CD4-positive, alpha-beta T cell treated with Interferon gamma for 1 hour (primary cell): ENCODE results near the gene IFITM1.
"Not testable (repeated sequence)": the region's sequence is repeated elsewhere in the genome, so short reads cannot be mapped to it uniquely, and the experiment has no call there.

Source experiments
- DNase-seq: peaks from one replicate; pipeline ENCODE4 v3.0.0-alpha.2; 2020

IFITM1 gene

DNA sequence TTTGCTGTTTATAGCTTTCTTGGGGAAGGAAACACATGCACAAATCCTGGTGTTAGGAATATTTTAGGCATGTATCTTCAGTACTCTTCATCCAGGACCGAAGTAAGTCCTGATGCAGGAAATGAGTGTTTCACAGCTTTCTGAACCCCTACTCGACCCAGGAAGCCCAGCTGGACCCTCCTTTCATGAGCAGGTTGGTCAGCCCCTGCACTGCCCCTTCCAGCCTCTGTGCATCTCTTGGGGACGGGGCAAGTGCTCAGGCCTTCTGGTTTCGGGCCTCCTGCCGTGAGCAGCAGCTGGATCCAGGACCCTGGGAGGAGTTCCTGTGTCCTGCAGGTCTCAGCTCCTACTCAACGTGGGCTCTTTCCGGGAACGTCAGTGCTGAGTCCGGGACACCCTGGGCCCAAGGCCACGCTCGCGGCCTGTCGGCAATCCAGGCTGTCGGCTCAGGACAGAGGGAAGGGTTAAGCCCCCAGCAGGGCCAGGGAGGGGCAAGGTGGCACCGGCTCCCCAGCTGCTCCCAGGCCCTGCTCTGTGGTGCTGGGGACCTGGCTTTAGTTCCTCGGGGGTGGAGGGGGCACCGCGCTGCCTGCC, 3.8 kb upstream of the IFITM1 start:
- not testable (repeated sequence) for DNase-seq

- not testable (repeated sequence) for DNase-seq
Measured at GRCh38 chr11:311013-311748, 2.7 kb upstream of the IFITM1 start.

GRCh38 chr11:312092-312816, 1.6 kb upstream of the IFITM1 start:
- no peak for DNase-seq

GRCh38 chr11:313304-313786, 495 bp upstream of the IFITM1 start:
- no peak for DNase-seq

DNA sequence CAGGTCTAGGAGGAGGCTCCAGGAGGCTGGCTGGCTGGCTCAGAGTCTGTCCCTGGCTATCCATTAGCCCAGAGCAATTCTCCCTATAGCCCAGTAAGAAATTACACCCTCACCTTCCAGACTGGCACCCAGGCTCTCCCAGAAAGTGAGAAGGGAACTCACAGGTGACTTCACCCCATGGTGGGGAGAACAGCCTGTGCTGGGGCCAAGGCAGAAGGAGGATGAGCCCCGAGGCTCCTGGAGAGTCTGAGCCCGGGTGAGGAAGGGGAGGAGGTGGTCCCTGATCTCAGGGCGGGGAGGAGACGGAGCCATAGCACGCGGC, 675 bp downstream of the IFITM1 start:
- DNase-seq: not testable (repeated sequence)

DNA sequence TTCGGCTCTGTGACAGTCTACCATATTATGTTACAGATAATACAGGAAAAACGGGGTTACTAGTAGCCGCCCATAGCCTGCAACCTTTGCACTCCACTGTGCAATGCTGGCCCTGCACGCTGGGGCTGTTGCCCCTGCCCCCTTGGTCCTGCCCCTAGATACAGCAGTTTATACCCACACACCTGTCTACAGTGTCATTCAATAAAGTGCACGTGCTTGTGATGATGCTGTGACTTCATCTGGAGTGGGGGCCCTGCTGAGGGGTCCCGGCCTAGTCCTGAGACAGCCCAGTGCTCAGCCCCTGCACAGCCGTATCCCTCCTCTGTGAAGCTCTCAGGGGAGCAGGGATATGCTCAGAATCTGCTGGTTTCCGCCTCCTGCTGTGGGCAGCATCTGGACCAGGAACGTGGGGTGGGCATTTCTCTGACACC, 1.2 kb downstream of the IFITM1 start:
- DNase-seq: no peak

- DNase-seq: no peak
Measured at GRCh38 chr11:315516-315994, 1.7 kb downstream of the IFITM1 start.

DNA sequence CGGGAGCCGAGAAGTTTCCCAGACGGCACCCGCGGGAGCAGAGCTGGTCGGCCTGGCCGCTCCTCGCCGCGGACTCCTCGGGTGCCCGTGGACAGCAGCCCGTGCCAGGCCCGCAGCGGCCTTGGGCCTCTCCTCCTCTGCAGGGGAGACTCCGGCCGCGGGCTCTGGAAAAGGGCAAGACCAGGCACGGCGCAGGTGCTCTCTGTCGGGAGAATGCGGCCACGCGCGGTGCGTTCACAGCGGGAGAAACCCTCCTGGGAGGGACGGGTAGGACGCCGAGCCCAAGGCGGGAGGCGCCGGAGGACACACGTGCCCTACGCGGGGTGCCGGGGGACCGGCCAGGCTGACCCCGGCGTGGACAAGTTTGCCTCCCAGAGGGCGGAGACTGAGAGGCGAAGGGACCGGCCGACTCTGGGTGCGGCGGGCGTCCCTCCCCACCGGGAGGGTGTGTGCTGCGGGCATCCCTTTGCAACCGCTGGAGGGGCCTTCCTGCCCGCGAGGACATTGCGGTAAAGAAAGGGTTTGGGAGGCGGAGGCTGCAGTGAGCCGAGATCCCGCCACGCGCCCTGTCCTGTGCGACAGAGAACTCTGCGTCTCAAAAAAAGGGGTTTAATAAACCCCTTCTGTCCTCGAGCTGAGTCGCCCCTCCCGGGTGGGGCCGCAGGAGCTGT, 2.3 kb downstream of the IFITM1 start:
- DNase-seq: no peak

GRCh38 chr11:316891-317301, 3.1 kb downstream of the IFITM1 start:
- no peak for DNase-seq

- DNase-seq: not testable (repeated sequence)
Measured at GRCh38 chr11:317668-318404, 4.0 kb downstream of the IFITM1 start.

- DNase-seq: not testable (repeated sequence)
Measured at GRCh38 chr11:318405-319120, 4.7 kb downstream of the IFITM1 start.

DNA sequence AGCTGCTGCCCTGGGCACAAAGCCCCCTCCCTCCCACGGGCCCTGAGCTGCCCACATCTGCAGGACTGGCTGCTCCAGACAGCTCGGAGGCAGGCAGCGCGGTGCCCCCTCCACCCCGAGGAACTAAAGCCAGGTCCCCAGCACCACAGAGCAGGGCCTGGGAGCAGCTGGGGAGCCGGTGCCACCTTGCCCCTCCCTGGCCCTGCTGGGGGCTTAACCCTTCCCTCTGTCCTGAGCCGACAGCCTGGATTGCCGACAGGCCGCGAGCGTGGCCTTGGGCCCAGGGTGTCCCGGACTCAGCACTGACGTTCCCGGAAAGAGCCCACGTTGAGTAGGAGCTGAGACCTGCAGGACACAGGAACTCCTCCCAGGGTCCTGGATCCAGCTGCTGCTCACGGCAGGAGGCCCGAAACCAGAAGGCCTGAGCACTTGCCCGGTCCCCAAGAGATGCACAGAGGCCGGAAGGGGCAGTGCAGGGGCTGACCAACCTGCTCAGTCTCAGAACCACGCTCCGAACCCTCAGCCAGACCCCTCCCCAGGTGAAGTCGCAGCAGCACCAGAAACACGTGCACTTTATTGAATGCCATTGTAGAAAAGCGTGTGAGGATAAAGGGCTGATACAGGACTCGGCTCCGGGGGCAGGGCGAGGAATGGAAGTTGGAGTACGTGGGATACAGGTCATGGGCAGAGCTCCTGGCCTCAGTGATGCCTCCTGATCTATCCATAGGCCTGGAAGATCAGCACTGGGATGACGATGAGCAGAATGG, 5.5 kb downstream of the IFITM1 start:
- not testable (repeated sequence) for DNase-seq

DNA sequence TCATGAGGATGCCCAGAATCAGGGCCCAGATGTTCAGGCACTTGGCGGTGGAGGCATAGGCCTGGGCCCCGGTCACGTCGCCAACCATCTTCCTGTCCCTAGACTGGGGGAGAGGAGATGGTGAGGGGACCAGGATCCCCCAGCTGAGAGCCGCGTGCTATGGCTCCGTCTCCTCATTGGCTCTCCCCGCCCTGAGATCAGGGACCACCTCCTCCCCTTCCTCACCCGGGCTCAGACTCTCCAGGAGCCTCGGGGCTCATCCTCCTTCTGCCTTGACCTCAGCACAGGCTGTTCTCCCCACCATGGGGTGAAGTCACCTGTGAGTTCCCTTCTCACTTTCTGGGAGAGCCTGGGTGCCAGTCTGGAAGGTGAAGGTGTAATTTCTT, 6.0 kb downstream of the IFITM1 start:
- DNase-seq: not testable (repeated sequence)

- DNase-seq: no peak
Measured at GRCh38 chr11:324156-324555, 10.3 kb downstream of the IFITM1 start.

DNA sequence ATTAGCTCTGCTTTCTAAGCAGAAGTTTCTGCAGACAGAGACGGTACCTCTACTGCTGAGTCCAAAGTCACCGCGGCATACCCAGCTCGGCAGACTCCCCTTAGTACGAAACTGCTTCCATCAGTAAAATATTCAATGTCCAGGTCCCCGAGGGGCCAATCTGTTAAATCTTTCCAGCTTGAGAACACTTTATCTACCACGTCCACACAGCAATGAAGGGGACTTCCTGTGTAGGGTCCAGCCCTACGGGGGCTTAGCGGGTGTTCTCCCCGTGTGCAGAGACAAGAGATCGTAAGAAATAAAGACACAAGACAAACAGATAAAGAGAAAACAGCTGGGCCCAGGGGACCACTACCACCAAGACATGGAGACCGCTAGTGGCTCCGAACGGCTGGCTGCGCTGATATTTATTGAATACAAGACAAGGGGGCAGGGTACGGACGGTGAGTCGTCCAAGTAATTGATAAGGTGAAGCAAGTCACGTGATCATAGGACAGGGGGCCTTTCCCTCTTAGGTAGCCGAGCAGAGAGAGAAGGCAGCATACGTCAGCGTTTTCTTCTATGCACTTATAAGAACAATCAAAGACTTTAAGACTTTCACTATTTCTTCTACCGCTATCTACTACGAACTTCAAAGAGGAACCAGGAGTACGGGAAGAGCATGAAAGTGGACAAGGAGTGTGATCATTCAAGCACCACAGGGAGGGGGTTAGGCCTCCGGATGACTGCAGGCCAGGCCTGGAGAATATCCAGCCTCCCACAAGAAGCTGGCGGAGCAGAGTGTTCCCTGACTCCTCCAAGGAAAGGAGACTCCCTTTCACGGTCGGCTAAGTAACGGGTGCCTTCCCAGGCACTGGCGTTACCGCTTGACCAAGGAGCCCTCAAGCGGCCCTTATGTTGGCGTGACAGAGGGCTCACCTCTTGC, 11.0 kb downstream of the IFITM1 start:
- DNase-seq: not testable (repeated sequence)

DNA sequence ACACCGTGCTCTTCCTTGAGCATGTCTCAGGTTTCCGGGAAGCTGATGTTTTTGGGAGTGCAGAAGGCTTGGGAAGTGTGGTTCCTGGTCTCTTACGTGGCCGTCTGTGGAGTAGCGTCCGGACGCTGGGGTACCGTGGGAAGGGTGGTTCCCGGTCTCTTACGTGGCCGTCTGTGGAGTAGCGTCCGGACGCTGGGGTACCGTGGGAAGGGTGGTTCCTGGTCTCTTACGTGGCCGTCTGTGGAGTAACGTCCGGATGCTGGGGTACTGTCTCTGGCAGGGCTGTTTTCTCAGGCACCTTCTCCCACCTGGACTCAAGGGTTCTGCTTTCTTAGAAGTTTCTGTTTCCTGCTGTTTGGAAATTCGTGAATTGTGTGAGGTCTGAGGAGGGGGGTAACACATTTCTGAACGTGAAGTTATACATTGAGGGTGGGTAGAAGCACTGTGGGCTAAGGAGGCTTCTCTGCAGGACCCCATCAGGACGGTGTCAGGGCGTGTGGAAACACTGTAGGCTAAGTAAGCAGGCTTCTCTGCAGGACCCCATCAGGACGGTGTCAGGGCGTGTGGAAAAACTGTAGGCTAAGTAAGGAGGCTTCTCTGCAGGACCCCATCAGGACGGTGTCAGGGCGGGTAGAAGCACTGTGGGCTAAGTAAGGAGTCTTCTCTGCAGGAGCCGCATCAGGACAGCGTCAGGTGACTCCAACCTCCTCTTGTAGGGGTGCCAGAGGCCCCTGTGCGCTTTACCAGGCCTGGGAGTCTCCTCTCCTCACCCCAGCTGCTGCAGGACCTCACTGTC, 12.2 kb downstream of the IFITM1 start:
- DNase-seq: no peak

GRCh38 chr11:326592-326841, 12.7 kb downstream of the IFITM1 start:
- DNase-seq: no peak

- DNase-seq: peak; percentile 84
Measured at GRCh38 chr11:326842-327580, 13.2 kb downstream of the IFITM1 start.

- no peak for DNase-seq
Measured at GRCh38 chr11:327581-327923, 13.7 kb downstream of the IFITM1 start.
